GM21390 (cell line): ENCODE data around the gene PLK2.
A peak's percentile ranks its signal among the peaks of the same experiment; 100 is the strongest.

Experiments used
- ATAC-seq: cut with Tn5 transposase; IDR thresholded peaks from one replicate; pipeline ENCODE4 v1.9.1; 2021; ENCODE audit not compliant: unreplicated experiment

The PLK2 gene

DNA sequence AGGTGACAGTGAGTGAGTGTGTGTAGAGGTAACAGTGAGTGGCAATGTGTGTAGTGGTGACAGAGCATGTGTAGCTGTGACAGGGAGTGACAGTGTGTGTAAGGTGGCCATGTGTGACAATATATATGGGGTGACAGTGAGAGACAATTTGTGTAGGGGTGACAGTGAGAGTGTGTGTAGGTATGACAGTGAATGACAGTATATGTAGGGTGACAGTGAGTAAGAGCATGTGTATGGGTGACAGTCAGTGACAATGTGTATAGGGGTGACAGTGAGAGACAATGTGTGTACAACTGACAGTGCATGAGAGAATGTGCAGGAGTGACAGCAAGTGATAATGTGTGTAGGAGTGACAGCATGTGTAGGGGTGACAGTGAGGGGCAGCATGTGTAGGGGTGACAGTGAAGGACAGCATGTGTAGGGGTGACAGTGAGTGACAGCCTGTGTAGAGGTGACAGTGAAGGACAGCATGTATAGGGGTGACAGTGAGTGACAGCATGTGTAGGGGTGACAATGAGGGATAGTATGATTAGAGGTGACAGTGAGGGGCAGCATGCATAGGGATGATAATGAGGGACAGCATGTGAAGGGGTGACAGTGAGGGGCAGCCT is 21.3 kb upstream of the PLK2 start:
- no peak for ATAC-seq

DNA sequence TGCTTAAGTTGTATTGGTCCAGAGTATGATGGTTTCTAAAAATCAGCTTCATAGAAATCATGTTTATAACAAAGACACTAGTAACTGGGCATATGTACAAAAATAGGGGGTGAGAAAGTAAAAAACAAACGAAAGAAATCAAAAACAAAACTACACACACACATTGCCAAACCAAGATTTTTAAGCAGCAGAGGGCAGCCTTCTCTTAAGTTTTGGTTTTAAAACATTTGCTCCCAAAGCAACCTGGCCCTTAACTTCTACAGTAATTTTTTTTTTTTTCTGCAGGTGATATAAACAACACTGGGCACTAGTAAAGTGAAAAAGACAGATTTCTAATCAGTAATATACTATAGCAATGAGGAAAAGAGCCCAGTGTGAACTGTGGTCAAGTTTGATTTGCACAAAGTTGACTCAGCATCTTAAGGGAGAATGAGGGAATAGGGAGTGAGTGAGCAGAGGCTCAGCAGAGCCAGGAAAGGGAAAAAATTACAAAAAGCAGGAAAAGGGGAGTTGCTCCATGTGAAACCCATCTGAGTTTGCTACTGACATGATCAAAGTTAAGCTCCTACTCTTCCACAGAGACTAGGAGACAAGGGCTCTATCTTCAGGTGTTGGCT is 18.0 kb upstream of the PLK2 start:
- ATAC-seq = no peak

DNA sequence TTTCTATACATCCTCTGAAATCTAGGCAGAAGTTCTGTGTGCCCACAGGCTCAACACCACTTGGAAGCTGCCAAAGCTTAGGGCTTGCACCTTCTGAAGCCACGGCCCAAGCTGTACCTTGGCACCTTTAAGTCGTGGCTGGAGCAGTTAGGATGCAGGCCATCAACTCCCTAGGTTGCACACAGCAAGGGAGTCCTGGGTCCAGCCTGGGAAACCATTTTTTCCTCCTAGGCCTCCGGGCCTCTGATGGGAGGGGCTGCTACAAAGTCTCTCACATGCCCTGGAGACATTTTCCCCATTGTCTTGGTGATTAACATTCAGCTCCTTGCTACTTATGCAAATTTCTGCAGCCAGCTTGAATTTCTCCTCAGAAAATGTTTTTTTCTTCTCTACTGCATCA is 15.5 kb upstream of the PLK2 start:
- ATAC-seq = no peak

DNA sequence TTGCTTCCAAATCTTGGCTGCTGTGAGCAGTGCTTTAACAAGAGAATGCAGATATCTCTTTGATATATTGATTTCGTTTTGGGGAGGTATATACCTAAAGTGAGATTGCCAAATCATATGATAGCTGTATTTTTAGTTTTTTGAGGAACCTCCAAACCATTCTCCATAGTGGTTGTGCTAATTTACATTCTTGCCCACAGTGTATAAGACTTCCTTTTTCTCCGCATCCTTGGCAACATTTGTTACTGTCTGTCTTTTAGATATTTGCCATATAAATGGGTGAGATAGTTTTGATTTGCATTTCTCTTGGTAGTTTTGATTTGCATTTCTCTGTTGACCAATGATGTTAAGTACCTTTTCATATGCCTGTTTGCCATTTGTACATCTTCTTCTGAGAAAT is 10.0 kb upstream of the PLK2 start:
- no peak for ATAC-seq

DNA sequence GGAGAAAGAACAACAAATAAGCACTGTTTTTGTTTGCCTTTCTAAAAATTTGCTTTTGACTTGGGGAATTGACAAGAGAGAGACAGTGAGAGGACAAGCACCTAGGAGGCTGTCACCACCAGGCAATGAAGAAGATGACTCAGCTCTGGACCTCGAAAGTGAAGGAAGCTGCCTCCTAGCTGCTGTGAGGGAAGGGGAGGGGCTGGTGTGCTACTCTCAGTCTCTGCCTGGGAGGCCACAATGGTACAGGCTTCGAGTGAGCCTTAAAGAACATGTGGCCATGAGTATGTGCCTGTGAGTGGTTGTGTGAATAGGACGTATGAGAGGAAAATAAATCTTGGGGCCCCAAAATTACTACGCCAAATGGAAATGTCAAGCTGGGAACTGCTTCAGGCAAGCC is 7.1 kb upstream of the PLK2 start:
- peak; percentile 100 for ATAC-seq

DNA sequence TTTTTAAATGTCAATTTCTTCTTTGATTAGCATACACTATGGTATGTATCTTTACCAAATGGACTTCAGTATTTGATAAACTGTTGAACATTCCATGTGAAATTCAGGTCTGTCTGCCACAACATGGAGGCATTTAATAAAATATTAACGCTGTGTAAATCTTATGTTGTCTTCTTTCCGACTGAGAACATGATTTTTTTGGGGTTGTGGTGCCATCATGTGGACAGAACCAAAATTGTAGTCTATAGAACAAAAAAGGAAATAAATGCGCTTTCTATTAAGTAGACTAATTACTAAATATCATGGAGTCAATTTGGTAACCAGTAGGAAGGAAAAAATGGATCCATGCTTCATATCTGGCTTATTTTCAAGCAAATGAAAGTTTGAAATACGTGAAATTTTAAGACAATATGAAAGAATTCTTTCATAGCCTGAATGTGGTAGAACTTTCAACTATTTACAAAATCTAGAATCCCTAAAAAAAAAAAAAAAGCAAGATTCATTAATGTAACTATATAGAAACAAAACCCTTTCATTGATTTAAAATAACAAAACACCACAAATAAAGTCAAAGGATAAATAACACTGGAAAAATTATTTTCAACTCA is 2.8 kb upstream of the PLK2 start:
- ATAC-seq = no peak

DNA sequence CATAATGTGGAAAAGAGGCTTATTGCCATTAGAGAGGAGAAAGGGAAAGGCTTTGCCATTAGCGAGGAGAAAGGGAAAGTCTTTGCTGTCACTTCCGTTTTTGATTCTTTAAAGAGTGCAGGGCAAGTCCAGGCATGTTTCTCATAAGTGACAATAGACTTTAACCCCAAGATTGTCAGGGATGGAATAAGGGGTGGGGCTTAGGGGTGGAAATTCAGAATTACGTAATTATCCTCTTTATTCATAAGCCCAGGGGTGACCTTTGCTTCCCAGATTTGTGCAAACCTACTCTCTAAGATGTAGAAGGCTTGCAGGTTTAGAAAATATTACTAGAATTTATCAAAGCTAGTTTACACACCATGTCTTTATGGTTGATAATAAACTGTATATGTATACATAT is 2.3 kb upstream of the PLK2 start:
- ATAC-seq = no peak

DNA sequence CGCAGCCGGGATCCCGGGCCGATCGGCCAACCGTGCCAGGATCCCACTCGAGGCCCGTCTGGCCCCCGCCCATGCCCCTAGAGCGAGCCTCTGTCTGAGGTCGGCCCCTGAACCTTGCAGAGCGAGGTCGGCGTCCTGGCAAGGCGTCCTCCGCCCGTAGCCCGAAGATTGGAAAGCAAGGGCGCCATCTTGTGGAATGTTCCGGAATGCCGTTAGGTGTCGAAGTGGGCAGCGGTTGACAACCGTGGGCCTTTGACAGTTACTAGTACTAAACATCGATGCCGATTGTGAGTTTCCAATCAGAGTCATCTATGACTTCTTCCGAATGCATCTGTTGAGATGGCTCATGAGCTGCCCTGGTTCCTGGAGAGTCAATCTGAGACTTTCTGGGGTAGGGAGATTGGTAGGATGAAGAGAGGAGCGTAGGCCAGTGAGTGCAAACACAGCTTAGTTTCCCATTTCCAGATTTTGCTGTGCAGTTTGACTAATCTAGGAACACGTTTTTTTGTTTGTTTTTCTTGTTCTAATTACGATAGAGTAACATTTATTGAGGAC is 923 bp upstream of the PLK2 start:
- ATAC-seq = peak; percentile 69

DNA sequence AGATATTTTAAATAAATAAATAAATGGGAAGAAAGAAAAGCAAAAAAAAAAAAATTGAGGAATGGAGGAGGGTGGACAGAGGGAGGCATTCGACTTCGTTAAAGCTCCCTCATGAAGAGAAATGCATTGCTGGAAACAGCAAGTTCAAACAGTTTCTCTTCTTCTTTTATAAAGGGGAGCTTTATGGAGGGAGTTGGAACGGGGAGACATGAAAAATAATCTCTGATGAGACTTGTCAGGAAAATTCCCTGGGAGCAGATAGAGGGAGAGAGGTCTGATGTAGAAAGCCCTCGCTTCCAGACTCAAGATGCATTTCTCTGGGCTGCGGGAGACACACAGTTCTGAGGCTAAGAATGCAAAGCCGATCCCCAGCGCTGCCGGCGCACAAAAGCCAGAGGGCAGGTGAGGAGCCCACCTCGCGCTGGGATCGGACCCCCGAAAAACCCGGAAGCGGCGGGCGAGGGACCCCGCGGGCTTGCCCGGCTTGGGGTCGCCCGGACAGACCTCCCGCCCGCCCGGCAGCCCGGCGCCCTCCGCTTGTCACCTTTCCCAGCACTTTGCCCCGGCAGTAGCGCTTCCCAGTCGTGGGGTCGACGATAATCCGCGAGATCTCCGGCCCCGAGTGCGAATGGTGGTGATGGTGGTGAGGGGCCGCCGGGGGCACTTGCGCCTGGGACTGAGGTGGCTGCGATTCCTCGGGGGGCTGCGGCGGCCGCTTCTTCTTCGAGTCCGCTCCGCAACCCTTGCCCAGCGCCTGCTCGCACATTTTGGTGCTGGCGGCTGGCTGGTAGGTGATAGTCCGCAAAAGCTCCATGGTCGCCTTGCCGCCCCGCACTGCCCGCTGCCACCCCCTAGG is 512 bp downstream of the PLK2 start:
- peak; percentile 0 for ATAC-seq

DNA sequence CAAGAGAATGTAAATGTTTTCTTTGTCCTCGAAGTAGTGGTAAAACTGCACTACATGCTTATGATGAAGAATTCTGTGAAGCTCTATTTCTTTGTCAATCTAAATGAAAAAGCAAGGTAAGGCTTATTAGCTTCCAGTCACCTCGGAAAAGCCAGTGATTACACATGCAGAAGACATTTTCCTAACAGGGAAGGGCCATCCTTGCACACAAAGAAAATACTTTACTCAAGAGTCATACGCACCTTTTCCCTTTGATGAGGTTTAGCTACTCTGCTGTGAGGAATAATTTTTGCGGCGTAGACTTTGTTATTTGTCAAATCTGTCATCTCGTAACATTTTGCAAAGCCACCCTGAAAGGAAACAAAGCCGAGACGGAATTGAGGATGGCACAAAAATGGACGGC is 1.1 kb downstream of the PLK2 start:
- ATAC-seq = no peak

DNA sequence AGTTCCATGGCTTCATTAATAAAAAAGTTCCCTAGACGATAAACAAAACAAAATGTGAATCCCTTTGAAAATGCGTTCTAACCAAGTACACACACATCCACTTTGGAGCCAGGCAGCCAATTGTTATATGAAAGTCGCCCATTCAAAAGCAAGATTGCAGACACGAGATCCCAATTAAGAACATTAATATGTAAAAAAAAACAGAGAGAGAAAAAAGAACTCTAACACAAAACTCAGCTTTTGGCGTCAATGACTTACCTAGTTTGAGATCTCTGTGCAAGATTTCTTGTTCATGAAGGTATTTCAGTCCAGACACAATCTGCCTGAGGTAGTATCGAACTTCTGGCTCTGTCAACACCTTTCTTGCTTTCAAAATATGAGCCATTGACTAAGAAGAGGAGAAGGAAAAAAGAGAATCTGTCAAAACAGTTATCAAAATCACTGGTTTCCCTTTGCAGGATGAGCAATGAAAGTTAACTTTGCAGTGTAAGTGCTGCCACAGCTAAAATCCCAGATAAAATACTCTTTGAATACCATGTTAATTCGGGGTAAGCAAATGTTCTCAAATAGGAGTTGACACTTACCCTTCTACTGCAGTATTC is 1.6 kb downstream of the PLK2 start:
- no peak for ATAC-seq

DNA sequence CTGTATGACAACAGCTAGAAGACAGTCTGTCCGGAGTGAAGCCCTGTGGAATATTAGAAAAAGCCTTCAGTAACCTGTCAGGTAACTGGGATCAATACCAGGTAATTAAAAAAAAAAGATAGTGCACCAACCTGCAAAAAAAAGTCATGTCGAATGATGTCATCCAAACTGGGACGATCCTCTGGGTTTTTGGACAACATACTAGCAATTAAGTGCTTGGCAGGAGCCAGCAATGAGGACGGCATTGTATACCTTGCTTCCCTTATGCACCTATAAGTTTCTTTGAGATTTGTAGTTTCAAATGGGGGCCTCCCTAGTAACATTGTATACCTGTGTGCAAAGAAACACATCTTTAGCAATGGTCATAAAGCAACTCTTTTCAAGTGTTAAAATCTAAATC is 2.8 kb downstream of the PLK2 start:
- no peak for ATAC-seq

DNA sequence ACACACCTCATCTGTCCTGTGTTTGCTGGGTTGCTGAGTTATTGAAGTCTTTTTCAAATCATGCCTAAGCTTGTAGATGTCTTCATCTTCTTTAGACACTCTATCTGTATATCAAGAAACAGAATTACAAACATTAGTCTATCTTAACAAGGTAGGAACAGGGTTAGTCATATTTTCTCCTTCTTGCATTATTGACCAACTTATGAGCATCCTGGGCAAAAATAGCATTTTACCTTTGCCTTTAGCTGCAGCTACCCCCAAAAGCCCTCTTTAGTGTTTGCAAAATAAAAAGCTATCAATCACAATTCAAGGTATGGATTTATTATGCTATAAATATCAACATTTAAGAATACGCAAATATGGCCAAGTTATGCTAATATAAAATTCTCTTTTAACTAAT is 3.4 kb downstream of the PLK2 start:
- no peak for ATAC-seq

DNA sequence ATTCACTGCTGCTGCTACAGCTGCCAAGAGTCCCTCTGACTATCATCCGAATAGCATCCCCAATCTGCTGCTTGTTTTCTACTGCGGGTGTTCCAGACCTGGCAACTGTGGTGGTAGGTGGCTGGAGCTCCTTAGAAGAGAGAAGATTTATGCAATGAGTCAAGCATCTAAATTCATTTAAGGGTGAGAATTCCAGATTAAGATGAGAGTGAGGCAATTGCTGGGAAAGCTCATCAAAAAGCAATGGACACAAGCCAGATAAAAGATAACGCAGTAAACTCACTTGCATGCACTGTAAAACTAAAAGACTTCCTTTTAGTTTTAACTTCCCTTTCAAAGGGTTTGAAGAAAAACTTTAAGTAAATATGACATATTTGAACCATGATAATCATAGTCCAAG is 3.9 kb downstream of the PLK2 start:
- no peak for ATAC-seq

DNA sequence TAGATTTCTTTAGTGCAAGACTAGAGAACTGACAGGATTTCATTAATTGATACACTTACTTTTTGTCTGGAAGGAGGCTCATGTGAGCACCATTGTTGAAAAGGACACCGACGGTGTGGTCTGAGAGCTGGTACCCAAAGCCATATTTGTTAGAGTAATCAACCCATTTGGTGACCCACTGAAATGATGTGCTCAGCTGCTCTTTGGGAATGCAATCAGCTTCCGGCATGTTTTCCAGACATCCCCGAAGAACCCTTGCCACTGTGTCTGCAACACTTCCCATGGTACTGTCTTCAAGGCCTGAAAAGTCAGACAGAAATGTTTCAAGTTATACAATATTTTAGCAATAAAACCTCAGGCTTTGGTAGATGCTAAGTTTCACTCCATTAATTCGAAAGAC is 4.4 kb downstream of the PLK2 start:
- ATAC-seq = no peak

DNA sequence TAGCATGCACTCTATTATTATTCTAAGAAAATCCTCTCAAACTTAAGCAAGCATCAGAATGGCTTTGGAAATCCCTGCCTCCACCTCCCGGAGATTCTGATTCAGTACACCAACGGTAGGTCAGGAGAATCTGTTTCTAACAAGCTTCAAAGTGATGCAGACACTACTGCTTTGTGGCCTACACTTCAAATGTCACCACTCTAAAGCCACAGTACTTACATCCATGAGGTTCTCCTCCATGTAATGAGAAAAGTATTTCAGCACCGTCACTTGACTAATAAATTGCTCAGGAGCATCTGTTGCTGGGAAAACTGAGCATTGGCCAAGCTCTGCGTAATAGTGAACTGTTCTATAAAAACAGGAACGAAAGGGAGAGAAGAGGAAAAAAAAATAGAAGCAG is 4.8 kb downstream of the PLK2 start:
- ATAC-seq = no peak

DNA sequence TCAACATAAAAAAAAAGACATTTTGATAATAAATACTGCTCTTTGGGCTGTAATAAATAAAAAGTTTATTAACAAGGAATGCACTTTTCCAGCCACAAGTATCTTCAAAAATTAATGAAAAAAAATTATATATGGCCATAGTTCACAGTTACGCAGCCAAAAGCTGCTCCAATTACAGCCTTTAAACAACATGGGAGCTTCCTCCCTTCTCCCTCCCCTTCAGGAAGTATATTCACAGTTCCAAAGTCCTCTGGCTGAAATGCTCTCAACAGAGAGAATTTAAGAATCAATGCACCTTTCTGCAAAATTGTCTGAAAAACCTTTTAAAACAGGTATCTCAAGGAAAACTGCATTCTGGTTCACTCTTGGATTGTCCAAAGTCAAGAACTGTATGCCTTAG is 5.9 kb downstream of the PLK2 start:
- ATAC-seq = no peak

DNA sequence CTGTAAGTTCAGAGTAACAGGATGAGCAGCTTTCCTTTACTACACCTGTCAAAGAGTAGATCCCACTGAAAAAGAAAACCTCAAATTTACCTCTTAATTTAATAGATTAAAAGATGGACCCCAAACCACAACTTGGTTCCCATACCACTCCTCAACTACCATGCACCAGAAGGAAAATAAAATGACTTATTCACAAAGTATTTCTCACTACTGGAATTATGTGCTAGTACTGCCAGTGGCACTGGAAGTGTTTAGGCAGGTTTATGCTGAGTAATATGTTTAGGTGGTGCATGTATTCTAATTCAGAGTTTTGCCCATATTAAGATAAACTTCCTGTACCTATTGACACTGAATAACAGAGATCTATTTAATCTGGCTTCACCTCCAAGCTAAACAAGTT is 6.6 kb downstream of the PLK2 start:
- no peak for ATAC-seq

DNA sequence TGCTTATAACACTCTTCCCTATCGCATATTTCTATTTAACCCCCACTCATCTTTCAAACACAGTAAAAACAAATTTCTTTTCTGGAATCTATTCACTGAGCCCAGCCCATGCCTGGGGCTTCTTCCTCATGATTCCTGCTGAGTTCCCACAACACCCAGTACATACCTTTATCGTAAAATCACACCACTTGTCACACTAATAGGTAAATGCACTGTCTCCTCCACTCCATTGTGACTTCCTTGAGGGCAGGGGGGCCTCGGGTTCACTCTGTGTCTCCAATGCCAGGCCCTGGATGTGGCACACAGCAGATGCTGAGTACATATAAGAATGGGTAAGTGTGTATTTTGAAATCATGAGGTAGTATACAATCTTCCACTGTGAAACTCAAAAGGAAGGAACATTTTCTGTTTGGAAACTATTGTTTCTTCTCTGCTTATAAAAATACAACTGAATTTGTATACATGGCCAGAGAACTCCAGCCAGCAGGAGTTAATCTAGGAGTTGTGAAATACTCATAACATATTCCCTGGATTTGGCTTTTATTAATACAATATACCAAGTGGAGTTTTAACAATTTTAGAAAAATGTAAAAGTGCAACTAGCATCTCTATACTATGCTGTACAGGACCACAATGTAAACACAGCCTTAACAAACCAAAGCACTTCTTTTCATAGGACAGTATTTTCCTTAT is 7.2 kb downstream of the PLK2 start:
- no peak for ATAC-seq

DNA sequence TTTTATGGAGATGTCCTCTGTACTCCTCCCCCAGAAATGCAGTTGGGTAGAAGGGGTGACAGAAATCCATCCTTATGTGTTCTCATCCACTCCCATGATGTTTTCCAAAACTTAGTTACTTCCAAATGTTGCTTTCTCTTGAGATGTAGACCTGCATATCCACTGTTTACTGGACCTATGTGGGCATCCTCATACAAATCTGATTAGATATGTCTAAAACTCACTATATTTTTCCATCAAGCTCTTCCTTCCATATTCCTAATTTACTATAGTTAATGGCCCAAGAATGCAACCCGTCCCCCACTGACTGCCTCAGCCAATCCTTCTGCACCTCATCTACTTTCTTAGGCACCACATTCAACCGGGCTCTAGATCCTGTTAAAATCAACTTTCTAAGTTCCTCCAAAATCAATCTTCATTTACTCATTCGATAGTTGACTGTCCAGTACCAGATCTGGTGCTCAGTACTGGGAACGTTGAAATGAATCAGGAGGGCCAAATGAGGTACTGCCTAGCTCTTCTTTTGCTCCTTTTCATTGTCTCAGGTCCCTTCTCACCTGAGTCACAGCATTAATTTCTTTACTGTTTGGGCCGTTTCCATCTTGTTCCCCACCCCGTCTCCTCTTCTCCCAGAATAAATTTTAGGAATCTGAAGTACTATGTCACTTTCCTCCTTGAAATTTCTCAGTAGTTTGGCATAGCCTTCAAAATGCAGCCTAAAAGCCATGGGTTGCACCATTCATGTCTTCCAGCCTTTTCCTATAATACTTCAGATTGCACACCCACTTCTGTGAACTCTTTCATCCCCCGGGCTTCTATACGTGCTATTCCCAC is 7.9 kb downstream of the PLK2 start:
- no peak for ATAC-seq
